OCI-LY3 (cell line): Measurements from ENCODE around the gene BIRC6.
"Not testable (repeated sequence)": the region's sequence is repeated elsewhere in the genome, so short reads cannot be mapped to it uniquely, and the experiment has no call there.

Experiments
- H2AFZ ChIP-seq: fragments of 200-600, 300-600 bp; shearing (Covaris generic); 2 replicates; pipeline ENCODE4 v1.6.0; 2014; ENCODE audit warnings: antibody characterized with exemption, low read depth, low read length
- H3K27ac ChIP-seq: fragments of 200-600, 300-600 bp; sonication (generic); 2 replicates; pipeline ENCODE4 v1.5.1; 2014; ENCODE audit warnings: mild to moderate bottlenecking, low read length, moderate library complexity, mixed read lengths
- H3K27me3 ChIP-seq: fragments of 200-600, 300-600 bp; sonication (generic); 2 replicates; pipeline ENCODE4 v1.6.1; 2014; ENCODE audit warnings: low read depth, low read length, mixed read lengths
- H3K36me3 ChIP-seq: fragments of 200-600, 300-600 bp; sonication (generic); replicated peaks from 2 replicates; pipeline ENCODE3; 2014; ENCODE audit warnings: low read depth, low read length, mixed read lengths
- H3K4me1 ChIP-seq: fragments of 300-600, 200-600 bp; sonication (generic); 2 replicates; pipeline ENCODE4 v1.6.1; 2014; ENCODE audit warnings: low read length, mixed read lengths
- H3K4me2 ChIP-seq: fragments of 200-600, 300-600 bp; sonication (generic); 2 replicates; pipeline ENCODE4 v1.6.1; 2014; ENCODE audit warnings: low read length, mixed read lengths
- H3K4me3 ChIP-seq: fragments of 300-600, 200-600 bp; sonication (generic); 2 replicates; pipeline ENCODE4 v1.5.1; 2014; ENCODE audit warnings: antibody characterized with exemption, mild to moderate bottlenecking, low read length, moderate library complexity
- H3K79me2 ChIP-seq: fragments of 300-600, 200-600 bp; shearing (Covaris generic); 2 replicates; pipeline ENCODE4 v1.6.1; 2014; ENCODE audit warnings: mild to moderate bottlenecking, low read length, mixed read lengths
- H3K9ac ChIP-seq: fragments of 300-600, 200-600 bp; shearing (Covaris generic); 2 replicates; pipeline ENCODE4 v1.6.0; 2014; ENCODE audit warnings: mild to moderate bottlenecking, low read length, moderate library complexity
- H3K9me3 ChIP-seq: fragments of 200-600, 300-600 bp; shearing (Covaris generic); 2 replicates; pipeline ENCODE4 v1.6.1; 2014; ENCODE audit warnings: low read length, mixed read lengths; ENCODE audit not compliant: insufficient read depth
- H4K20me1 ChIP-seq: fragments of 200-600, 300-600 bp; sonication (generic); 2 replicates; pipeline ENCODE4 v1.6.1; 2016; ENCODE audit warnings: low read length, mixed read lengths; ENCODE audit not compliant: insufficient read depth
- CTCF ChIP-seq: fragments of 200-600, 300-600 bp; sonication (generic); IDR thresholded peaks from 2 replicates; pipeline ENCODE4 v1.5.1; 2014; ENCODE audit warnings: antibody characterized with exemption, low read length, low read depth
- EZH2phosphoT487 ChIP-seq: fragments of 200-600 bp; shearing (Covaris generic); IDR thresholded peaks from 2 replicates; pipeline ENCODE4 v1.6.1; 2018; ENCODE audit warnings: antibody characterized with exemption, mixed run types, low read depth

BIRC6 gene

GRCh38 chr2:32330136-32330535, 26.7 kb upstream of the BIRC6 start:
- Histone ChIP-seq H2AFZ (no peak overlapping the region), H3K4me2 (no peak overlapping the region), H3K36me3 (no peaks in the 10 kb centered on the region), H3K4me3 (no peak overlapping the region), H3K9me3 (no peaks in the 10 kb centered on the region), H3K27me3 (no peaks in the 10 kb centered on the region), H3K9ac (no peak overlapping the region), H4K20me1 (no peaks in the 10 kb centered on the region), H3K79me2 (no peaks in the 10 kb centered on the region), H3K27ac (no peak overlapping the region), H3K4me1 (no peaks in the 10 kb centered on the region)
- TF ChIP-seq CTCF (no peak), EZH2phosphoT487 (no peak)

GRCh38 chr2:32342801-32343200, 14.0 kb upstream of the BIRC6 start:
- no peaks in the 10 kb centered on the region for H4K20me1 ChIP-seq
- no peaks in the 10 kb centered on the region for H3K4me1 ChIP-seq
- H3K9ac ChIP-seq = no peak overlapping the region
- H3K79me2 ChIP-seq = no peaks in the 10 kb centered on the region
- no peaks in the 10 kb centered on the region for H3K36me3 ChIP-seq
- H2AFZ ChIP-seq = no peak overlapping the region
- no peak for TF ChIP-seq EZH2phosphoT487
- no peak for TF ChIP-seq CTCF
- H3K27me3 ChIP-seq = no peaks in the 10 kb centered on the region
- no peak overlapping the region for H3K4me3 ChIP-seq
- no peak overlapping the region for H3K27ac ChIP-seq
- no peaks in the 10 kb centered on the region for H3K9me3 ChIP-seq
- no peak overlapping the region for H3K4me2 ChIP-seq

GRCh38 chr2:32350797-32351196, 6.0 kb upstream of the BIRC6 start:
- H3K4me3 ChIP-seq, H3K9me3 ChIP-seq, H3K27me3 ChIP-seq, H3K36me3 ChIP-seq, H3K79me2 ChIP-seq, H2AFZ ChIP-seq, H3K9ac ChIP-seq, H3K27ac ChIP-seq, H4K20me1 ChIP-seq, H3K4me1 ChIP-seq, H3K4me2 ChIP-seq: not testable (repeated sequence)

GRCh38 chr2:32355976-32356680, 695 bp upstream of the BIRC6 start:
- peak overlapping the region; percentile 63; the same call in 1 of the 2 replicates for H2AFZ ChIP-seq
- peaks cover 45% of the 10 kb centered on the region for H3K79me2 ChIP-seq
- peak overlapping the region; percentile 98 for H3K4me3 ChIP-seq
- TF ChIP-seq CTCF (no peak), EZH2phosphoT487 (no peak)
- peak overlapping the region; percentile 96 for H3K9ac ChIP-seq
- no peaks in the 10 kb centered on the region for H3K27me3 ChIP-seq
- H3K4me1 ChIP-seq = peaks cover 31% of the 10 kb centered on the region
- peak overlapping the region; percentile 88 for H3K27ac ChIP-seq
- peaks cover 32% of the 10 kb centered on the region for H4K20me1 ChIP-seq
- no peaks in the 10 kb centered on the region for H3K9me3 ChIP-seq
- H3K36me3 ChIP-seq = peaks cover 15% of the 10 kb centered on the region
- peak overlapping the region; percentile 73 for H3K4me2 ChIP-seq
